DND-41 (cell line): ENCODE measurements around the gene SPTLC2.
"Not testable (repeated sequence)": the region's sequence is repeated elsewhere in the genome, so short reads cannot be mapped to it uniquely, and the experiment has no call there.

Source experiments
- ATAC-seq: fragments of 200-7000 bp; cut with Tn5 transposase; 3 replicates; pipeline ENCODE4 v1.9.1; 2021; ENCODE audit warnings: low read depth; ENCODE audit not compliant: insufficient read depth
- DNase-seq: peaks from one replicate; pipeline ENCODE4 v3.0.0-alpha.2; 2020
- H2AFZ ChIP-seq: 2 replicates; pipeline ENCODE4 v1.6.0; 2012; ENCODE audit warnings: low read depth, low read length
- H3K27ac ChIP-seq: 2 replicates; pipeline ENCODE4 v1.5.1; 2012; ENCODE audit warnings: low read length, inconsistent platforms
- H3K27me3 ChIP-seq: fragments of 200-600 bp; sonication (generic); 2 replicates; pipeline ENCODE4 v1.6.0; 2012; ENCODE audit warnings: low read length, mild to moderate bottlenecking, inconsistent platforms; ENCODE audit not compliant: insufficient read depth, poor library complexity
- H3K36me3 ChIP-seq: 2 replicates; pipeline ENCODE4 v1.5.1; 2012; ENCODE audit warnings: low read length, inconsistent platforms; ENCODE audit not compliant: insufficient read depth
- H3K4me1 ChIP-seq: 2 replicates; pipeline ENCODE4 v1.5.1; 2012; ENCODE audit warnings: mild to moderate bottlenecking, low read length; ENCODE audit not compliant: insufficient read depth
- H3K4me2 ChIP-seq: 2 replicates; pipeline ENCODE4 v1.6.0; 2012; ENCODE audit warnings: mild to moderate bottlenecking, moderate library complexity, low read length, inconsistent platforms; ENCODE audit not compliant: insufficient read depth
- H3K4me3 ChIP-seq, 2 experiments: fragments of 200-600 bp in 1 of 2; shearing (Covaris generic) in 1 of 2; 2 replicates each; pipeline ENCODE4 v1.5.1; 2012 to 2016; ENCODE audit warnings: inconsistent platforms in 2 of 2, low read length in 2 of 2, mild to moderate bottlenecking in 2 of 2, low read depth in 1 of 2, moderate library complexity in 1 of 2
- H3K79me2 ChIP-seq: 2 replicates; pipeline ENCODE4 v1.6.0; 2012; ENCODE audit warnings: low read length, inconsistent platforms; ENCODE audit not compliant: insufficient read depth
- H3K9ac ChIP-seq: 2 replicates; pipeline ENCODE4 v1.6.0; 2012; ENCODE audit warnings: low read depth, mild to moderate bottlenecking, inconsistent platforms, low read length, moderate library complexity
- H3K9me3 ChIP-seq: 2 replicates; pipeline ENCODE4 v1.5.1; 2012; ENCODE audit warnings: low read length, moderate library complexity, mild to moderate bottlenecking, inconsistent platforms; ENCODE audit not compliant: insufficient read depth, severe bottlenecking
- H4K20me1 ChIP-seq: 2 replicates; pipeline ENCODE4 v1.6.0; 2012; ENCODE audit warnings: low read length; ENCODE audit not compliant: insufficient read depth
- EZH2 ChIP-seq: IDR thresholded peaks from 3 replicates; pipeline ENCODE4 v1.6.1; 2012; ENCODE audit warnings: borderline replicate concordance, low read depth, mild to moderate bottlenecking, moderate library complexity, low read length, inconsistent platforms; ENCODE audit not compliant: severe bottlenecking
- TF ChIP-seq, protein P1 (sequence below): IDR thresholded peaks from 2 replicates; pipeline ENCODE4 v1.5.1; 2012; ENCODE audit warnings: borderline replicate concordance, low read length, moderate library complexity, mild to moderate bottlenecking; ENCODE audit not compliant: poor library complexity, severe bottlenecking; ENCODE audit errors: extremely low read depth

Gene SPTLC2

DNA sequence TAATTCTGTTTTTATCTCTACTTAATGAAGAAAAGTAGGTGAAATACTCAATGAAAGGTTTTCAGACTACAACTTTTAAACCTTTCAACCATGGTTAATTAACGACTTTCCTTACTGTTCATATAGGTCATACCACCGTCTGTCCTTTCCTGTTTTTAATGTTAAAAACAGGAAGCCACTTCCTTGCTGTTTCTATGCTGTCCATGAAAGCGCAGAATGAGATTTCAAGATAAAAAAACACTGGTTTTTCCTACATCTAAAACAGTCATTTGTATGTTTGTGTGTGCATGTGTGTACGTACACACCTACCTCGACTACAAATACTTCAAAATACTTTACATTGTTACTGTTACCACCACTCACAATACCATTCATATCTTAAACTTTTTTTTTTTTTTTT lies 27.3 kb downstream of the SPTLC2 start:
- Histone ChIP-seq H3K36me3 (no peaks in the 10 kb centered on the region; the same call in 1 of the 2 replicates), H3K9me3 (no peaks in the 10 kb centered on the region), H3K79me2 (peaks cover 32% of the 10 kb centered on the region), H4K20me1 (0 out of 2 replicates have a peak, but pooled peaks cover 3% of the 10 kb centered on the region), H3K4me3 (no peak overlapping the region), H3K4me1 (peaks cover 15% of the 10 kb centered on the region), H3K4me2 (no peak overlapping the region), H3K27me3 (no peaks in the 10 kb centered on the region), H3K27ac (no peak overlapping the region), H2AFZ (no peak overlapping the region), H3K9ac (no peak overlapping the region)
- DNase-seq (no peak), ATAC-seq (no peak)
- TF ChIP-seq, protein P1, sequence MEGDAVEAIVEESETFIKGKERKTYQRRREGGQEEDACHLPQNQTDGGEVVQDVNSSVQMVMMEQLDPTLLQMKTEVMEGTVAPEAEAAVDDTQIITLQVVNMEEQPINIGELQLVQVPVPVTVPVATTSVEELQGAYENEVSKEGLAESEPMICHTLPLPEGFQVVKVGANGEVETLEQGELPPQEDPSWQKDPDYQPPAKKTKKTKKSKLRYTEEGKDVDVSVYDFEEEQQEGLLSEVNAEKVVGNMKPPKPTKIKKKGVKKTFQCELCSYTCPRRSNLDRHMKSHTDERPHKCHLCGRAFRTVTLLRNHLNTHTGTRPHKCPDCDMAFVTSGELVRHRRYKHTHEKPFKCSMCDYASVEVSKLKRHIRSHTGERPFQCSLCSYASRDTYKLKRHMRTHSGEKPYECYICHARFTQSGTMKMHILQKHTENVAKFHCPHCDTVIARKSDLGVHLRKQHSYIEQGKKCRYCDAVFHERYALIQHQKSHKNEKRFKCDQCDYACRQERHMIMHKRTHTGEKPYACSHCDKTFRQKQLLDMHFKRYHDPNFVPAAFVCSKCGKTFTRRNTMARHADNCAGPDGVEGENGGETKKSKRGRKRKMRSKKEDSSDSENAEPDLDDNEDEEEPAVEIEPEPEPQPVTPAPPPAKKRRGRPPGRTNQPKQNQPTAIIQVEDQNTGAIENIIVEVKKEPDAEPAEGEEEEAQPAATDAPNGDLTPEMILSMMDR = no peak
- TF ChIP-seq EZH2 = no peak

DNA sequence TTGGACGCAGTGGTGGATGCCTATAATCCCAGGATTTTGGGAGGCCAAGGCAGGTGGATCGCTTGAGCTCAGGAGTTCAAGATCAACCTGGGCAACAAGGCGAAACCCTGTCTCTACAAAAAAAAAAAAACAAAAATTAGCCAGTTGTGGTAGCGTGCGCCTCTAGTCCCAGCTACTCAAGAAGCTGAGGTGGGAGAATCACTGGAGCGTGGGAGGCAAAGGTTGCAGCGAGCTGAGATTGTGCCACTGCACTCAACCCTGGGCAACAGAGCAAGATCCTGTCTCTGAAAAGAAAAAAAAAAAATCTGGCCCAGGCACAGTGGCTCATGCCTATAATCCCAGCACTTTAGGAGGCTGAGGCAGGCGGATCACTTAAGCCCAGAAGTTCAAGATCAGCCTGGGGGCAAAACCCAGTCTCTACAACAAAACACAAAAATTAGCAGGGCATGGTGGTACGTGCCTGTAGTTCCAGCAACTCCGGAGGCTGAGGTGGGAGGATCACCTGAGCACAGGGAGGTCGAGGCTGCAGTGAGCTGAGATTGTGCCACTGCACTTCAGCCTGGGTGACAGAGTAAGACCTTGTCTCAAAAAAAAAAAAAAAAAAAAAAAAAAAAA lies 27.9 kb downstream of the SPTLC2 start:
- H3K4me2 ChIP-seq, H3K27ac ChIP-seq, H4K20me1 ChIP-seq, H2AFZ ChIP-seq, H3K9me3 ChIP-seq, H3K4me3 ChIP-seq, H3K27me3 ChIP-seq, ATAC-seq, DNase-seq, H3K4me1 ChIP-seq, H3K9ac ChIP-seq, H3K36me3 ChIP-seq: not testable (repeated sequence)
- H3K79me2 ChIP-seq = peaks cover 32% of the 10 kb centered on the region

DNA sequence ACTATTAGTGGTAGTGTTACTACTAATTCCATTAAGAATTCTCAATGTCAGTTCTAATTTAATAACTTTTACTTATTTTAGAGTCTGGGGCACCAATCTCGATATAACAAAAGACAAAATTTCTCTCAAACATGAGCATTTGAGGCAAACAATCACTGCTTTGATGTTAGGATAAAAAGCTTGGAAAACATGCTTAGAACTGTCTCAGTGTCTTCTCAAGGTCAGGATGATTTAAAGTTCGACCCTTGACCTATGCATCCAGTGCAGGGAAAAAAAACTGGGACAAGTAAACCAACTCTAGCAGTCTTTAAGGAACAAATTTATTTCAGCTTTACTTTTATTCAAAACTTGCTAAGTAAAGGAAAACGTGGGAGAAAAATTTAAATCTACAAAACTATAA lies 31.1 kb downstream of the SPTLC2 start:
- peaks cover 5% of the 10 kb centered on the region; the same call in 1 of the 2 replicates for H3K4me1 ChIP-seq
- H3K79me2 ChIP-seq = peaks cover 30% of the 10 kb centered on the region
- ATAC-seq = no peak
- TF ChIP-seq, protein P1 = no peak
- TF ChIP-seq EZH2 = no peak
- H3K9ac ChIP-seq = no peak overlapping the region
- H4K20me1 ChIP-seq = peaks cover 6% of the 10 kb centered on the region; the same call in 1 of the 2 replicates
- H3K9me3 ChIP-seq = no peaks in the 10 kb centered on the region
- no peak overlapping the region for H3K4me2 ChIP-seq
- no peak overlapping the region for H2AFZ ChIP-seq
- no peaks in the 10 kb centered on the region for H3K27me3 ChIP-seq
- H3K27ac ChIP-seq = no peak overlapping the region
- no peaks in the 10 kb centered on the region; the same call in 1 of the 2 replicates for H3K36me3 ChIP-seq
- DNase-seq = no peak
- no peak overlapping the region for H3K4me3 ChIP-seq

DNA sequence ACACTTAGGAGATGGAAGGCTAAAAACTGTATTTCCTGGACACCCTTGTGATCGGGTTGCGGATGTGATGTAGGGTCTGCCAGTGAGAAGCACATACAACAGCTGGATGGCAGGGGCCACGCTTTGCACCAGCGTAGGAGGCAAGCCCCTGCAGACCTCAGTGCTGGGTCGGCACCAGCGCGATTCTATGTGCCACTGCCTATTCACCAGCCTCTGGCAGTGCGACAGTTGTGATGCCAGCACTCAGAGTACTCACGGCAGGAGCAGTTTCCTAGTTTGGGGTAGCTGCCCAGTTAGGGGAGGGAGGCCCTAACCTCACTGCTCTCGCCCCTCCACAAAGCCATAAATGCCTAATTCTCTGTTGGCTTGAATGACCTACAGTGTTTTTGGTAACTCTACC lies 31.6 kb downstream of the SPTLC2 start:
- Histone ChIP-seq H3K27me3 (no peaks in the 10 kb centered on the region), H3K4me1 (peaks cover 5% of the 10 kb centered on the region; the same call in 1 of the 2 replicates), H3K27ac (no peak overlapping the region), H3K4me3 (no peak overlapping the region), H3K9ac (no peak overlapping the region), H3K36me3 (no peaks in the 10 kb centered on the region; the same call in 1 of the 2 replicates), H3K9me3 (no peaks in the 10 kb centered on the region), H3K4me2 (no peak overlapping the region), H3K79me2 (peaks cover 30% of the 10 kb centered on the region), H2AFZ (no peak overlapping the region), H4K20me1 (peaks cover 6% of the 10 kb centered on the region; the same call in 1 of the 2 replicates)
- ATAC-seq = no peak
- TF ChIP-seq, protein P1 = no peak
- TF ChIP-seq EZH2 = no peak
- DNase-seq = no peak
